Neural cell (in vitro differentiated cells): ENCODE measurements around the gene NME3. TPM values are rescaled to one million over a fixed set of nuclear protein-coding genes. Genes with fewer than 3 reads are reported as not detected.

Source experiments
- H2AFZ ChIP-seq: fragments of 200-600, 300-800 bp; sonication (generic), shearing (Covaris generic); 2 replicates; pipeline ENCODE4 v1.6.0; 2014; ENCODE audit warnings: low read depth, mild to moderate bottlenecking, antibody characterized with exemption, low read length, moderate library complexity
- H3F3A ChIP-seq: fragments of 200-600 bp; shearing (Covaris generic); 2 replicates; pipeline ENCODE4 v1.6.1; 2016; ENCODE audit warnings: mild to moderate bottlenecking, moderate library complexity, mixed read lengths, antibody characterized with exemption, low read length; ENCODE audit not compliant: insufficient read depth, poor library complexity, severe bottlenecking
- H3K27ac ChIP-seq: fragments of 200-600, 300-800 bp; sonication (generic), shearing (Covaris generic); 2 replicates; pipeline ENCODE4 v1.5.1; 2014; ENCODE audit warnings: mild to moderate bottlenecking, low read length, moderate library complexity
- H3K27me3 ChIP-seq: fragments of 300-800, 200-600 bp; sonication (generic), shearing (Covaris generic); 2 replicates; pipeline ENCODE4 v1.6.0; 2014; ENCODE audit warnings: mild to moderate bottlenecking, low read depth, low read length, moderate library complexity; ENCODE audit not compliant: insufficient read depth
- H3K36me3 ChIP-seq: fragments of 300-800, 200-600 bp; sonication (generic), shearing (Covaris generic); 2 replicates; pipeline ENCODE4 v1.5.1; 2014; ENCODE audit warnings: mild to moderate bottlenecking, antibody characterized with exemption, low read length, moderate library complexity; ENCODE audit not compliant: insufficient read depth
- H3K4me2 ChIP-seq: fragments of 300-800, 200-600 bp; sonication (generic), shearing (Covaris generic); 2 replicates; pipeline ENCODE4 v1.6.0; 2014; ENCODE audit warnings: mild to moderate bottlenecking, low read length
- H3K4me3 ChIP-seq: fragments of 300-800, 200-600 bp; sonication (generic), shearing (Covaris generic); 2 replicates; pipeline ENCODE4 v1.5.1; 2014; ENCODE audit warnings: mild to moderate bottlenecking, low read length, moderate library complexity
- H3K79me2 ChIP-seq: fragments of 200-600 bp; shearing (Covaris generic); replicated peaks from 2 replicates; pipeline ENCODE4 v1.6.0; 2014; ENCODE audit warnings: mild to moderate bottlenecking, low read length, moderate library complexity; ENCODE audit not compliant: insufficient read depth
- H3K9ac ChIP-seq: fragments of 300-800, 200-600 bp; sonication (generic), shearing (Covaris generic); 2 replicates; pipeline ENCODE4 v1.6.1; 2016; ENCODE audit warnings: mild to moderate bottlenecking, low read length, mixed read lengths
- H3K9me2 ChIP-seq: fragments of 200-600 bp; shearing (Covaris generic); 2 replicates; pipeline ENCODE4 v1.6.1; 2016; ENCODE audit warnings: mild to moderate bottlenecking, low read length, mixed read lengths; ENCODE audit not compliant: insufficient read depth
- H3K9me3 ChIP-seq: fragments of 200-600, 300-800 bp; sonication (generic), shearing (Covaris generic); 2 replicates; pipeline ENCODE4 v1.6.1; 2016; ENCODE audit warnings: mild to moderate bottlenecking, mixed run types, low read length, moderate library complexity, mixed read lengths
- H4K20me1 ChIP-seq: fragments of 200-600 bp; shearing (Covaris generic); 2 replicates; pipeline ENCODE4 v1.6.1; 2016; ENCODE audit warnings: mild to moderate bottlenecking, mixed run types; ENCODE audit not compliant: insufficient read depth
- CTCF ChIP-seq: fragments of 450-650 bp; IDR thresholded peaks from 2 replicates; pipeline ENCODE4 v1.5.1; 2014; ENCODE audit warnings: antibody characterized with exemption, mild to moderate bottlenecking, moderate library complexity; ENCODE audit not compliant: poor library complexity, severe bottlenecking
- EP300 ChIP-seq: fragments of 450-650 bp; conservative IDR thresholded peaks from 2 replicates; pipeline ENCODE4 v1.6.1; 2014; ENCODE audit warnings: antibody characterized with exemption, mild to moderate bottlenecking, moderate library complexity; ENCODE audit not compliant: poor library complexity, severe bottlenecking
- EZH2 ChIP-seq: fragments of 200-600, 300-800 bp; shearing (Covaris generic), sonication (generic); IDR thresholded peaks from 2 replicates; pipeline ENCODE4 v1.6.1; 2014; ENCODE audit warnings: antibody characterized with exemption, low read length, borderline replicate concordance, mild to moderate bottlenecking; ENCODE audit not compliant: insufficient read depth, poor library complexity, severe bottlenecking
- MXI1 ChIP-seq: fragments of 450-650 bp; conservative IDR thresholded peaks from 2 replicates; pipeline ENCODE4 v1.6.1; 2014; ENCODE audit warnings: antibody characterized with exemption, mild to moderate bottlenecking; ENCODE audit not compliant: poor library complexity, severe bottlenecking
- POLR2AphosphoS5 ChIP-seq: IDR thresholded peaks from 2 replicates; pipeline ENCODE4 v1.6.1; 2012
- RAD21 ChIP-seq: fragments of 450-650 bp; conservative IDR thresholded peaks from 2 replicates; pipeline ENCODE4 v1.6.1; 2014; ENCODE audit warnings: antibody characterized with exemption, mild to moderate bottlenecking, moderate library complexity
- REST ChIP-seq: IDR thresholded peaks from 2 replicates; pipeline ENCODE4 v1.6.1; 2012; ENCODE audit warnings: borderline replicate concordance
- SMC3 ChIP-seq: fragments of 450-650 bp; conservative IDR thresholded peaks from 2 replicates; pipeline ENCODE4 v1.6.1; 2014; ENCODE audit warnings: antibody characterized with exemption, mild to moderate bottlenecking, moderate library complexity; ENCODE audit not compliant: poor library complexity
- TAF1 ChIP-seq: IDR thresholded peaks from 2 replicates; pipeline ENCODE4 v1.6.1; 2012; ENCODE audit warnings: low read depth
- polyA plus RNA-seq: library from polyadenylated mRNA; depleted of rRNA; stranded (reverse); fragments of >200 nt; gene quantifications from 2 replicates; pipeline ENCODE4 v1.2.3, GENCODE V29; 2014

NME3 gene
- polyA plus RNA-seq, 1 donor from 2014 or later = 102 TPM

- Histone ChIP-seq H4K20me1 (no peaks in the 10 kb centered on the region), H3K36me3 (peaks cover 7% of the 10 kb centered on the region), H3K4me3 (no peak overlapping the region), H3K4me2 (no peak overlapping the region), H3F3A (no peaks in the 10 kb centered on the region), H3K79me2 (no peaks in the 10 kb centered on the region), H3K9me3 (no peaks in the 10 kb centered on the region), H3K9me2 (no peaks in the 10 kb centered on the region), H3K27ac (no peak overlapping the region), H3K27me3 (no peaks in the 10 kb centered on the region), H2AFZ (no peak overlapping the region), H3K9ac (no peak overlapping the region)
- no peak for TF ChIP-seq RAD21
- no peak for TF ChIP-seq TAF1
- TF ChIP-seq EZH2 = no peak
- no peak for TF ChIP-seq POLR2AphosphoS5
- TF ChIP-seq EP300 = no peak
- no peak for TF ChIP-seq MXI1
- no peak for TF ChIP-seq SMC3
- no peak for TF ChIP-seq REST
- TF ChIP-seq CTCF = no peak
These were observed 26.0 kb downstream of the NME3 start for GRCh38 chr16:1745181-1745899.

GRCh38 chr16:1744338-1744840 is 27.0 kb downstream of the NME3 start:
- H3K36me3 ChIP-seq = peaks cover 3% of the 10 kb centered on the region
- TF ChIP-seq SMC3 = no peak
- no peak for TF ChIP-seq EP300
- no peak for TF ChIP-seq REST
- no peak for TF ChIP-seq POLR2AphosphoS5
- TF ChIP-seq RAD21 = no peak
- no peak for TF ChIP-seq MXI1
- no peaks in the 10 kb centered on the region for H3K9me2 ChIP-seq

More at GRCh38 chr16:1744338-1744840, 27.0 kb downstream of the NME3 start:
- H3K27ac ChIP-seq = no peak overlapping the region
- no peaks in the 10 kb centered on the region for H3F3A ChIP-seq
- H2AFZ ChIP-seq = no peak overlapping the region
- no peaks in the 10 kb centered on the region for H3K27me3 ChIP-seq
- H4K20me1 ChIP-seq = no peaks in the 10 kb centered on the region
- H3K9me3 ChIP-seq = no peaks in the 10 kb centered on the region
- H3K4me3 ChIP-seq = no peak overlapping the region
- no peak overlapping the region for H3K4me2 ChIP-seq
- H3K79me2 ChIP-seq = no peaks in the 10 kb centered on the region
- H3K9ac ChIP-seq = no peak overlapping the region
